Trophoblast cell (in vitro differentiated cells and primary cell): ENCODE data around the gene DNAJB8.

Source experiments
- DNase-seq, 2 donors: peaks; one replicate each; pipeline ENCODE4 v3.0.0-alpha.2; 2016
- H2AFZ ChIP-seq: 2 replicates; pipeline ENCODE4 v1.6.1; 2013; ENCODE audit warnings: low read length, moderate library complexity, mild to moderate bottlenecking; ENCODE audit not compliant: insufficient read depth, poor library complexity
- H2AK5ac ChIP-seq: 2 replicates; pipeline ENCODE4 v1.6.1; 2013; ENCODE audit warnings: mild to moderate bottlenecking, low read length
- H2BK120ac ChIP-seq: 2 replicates; pipeline ENCODE4 v1.6.1; 2013; ENCODE audit warnings: low read length, mild to moderate bottlenecking, moderate library complexity; ENCODE audit not compliant: insufficient read depth, poor library complexity
- H2BK12ac ChIP-seq: 2 replicates; pipeline ENCODE4 v1.6.1; 2013; ENCODE audit warnings: mild to moderate bottlenecking, low read length, moderate library complexity
- H2BK5ac ChIP-seq: 2 replicates; pipeline ENCODE4 v1.6.1; 2013; ENCODE audit warnings: low read length, low read depth, moderate library complexity, mild to moderate bottlenecking; ENCODE audit not compliant: poor library complexity
- H3K14ac ChIP-seq: 2 replicates; pipeline ENCODE4 v1.6.1; 2013; ENCODE audit warnings: mild to moderate bottlenecking, low read length
- H3K18ac ChIP-seq: 2 replicates; pipeline ENCODE4 v1.6.1; 2013; ENCODE audit warnings: mild to moderate bottlenecking, low read length
- H3K23ac ChIP-seq: 2 replicates; pipeline ENCODE4 v1.6.1; 2013; ENCODE audit warnings: low read length
- H3K27ac ChIP-seq: 2 replicates; pipeline ENCODE4 v1.5.1; 2013; ENCODE audit warnings: low read depth, mild to moderate bottlenecking, inconsistent platforms, low read length, moderate library complexity
- H3K27me3 ChIP-seq: 2 replicates; pipeline ENCODE4 v1.6.1; 2013; ENCODE audit warnings: inconsistent platforms, mild to moderate bottlenecking, low read length, moderate library complexity; ENCODE audit not compliant: insufficient read depth
- H3K36me3 ChIP-seq, 2 experiments: 1 replicate in 1 of 2; 2 replicates in 1 of 2; pipeline ENCODE4 v1.6.1; 2013; ENCODE audit warnings: low read length in 2 of 2, mild to moderate bottlenecking in 2 of 2, moderate library complexity in 1 of 2; ENCODE audit not compliant: insufficient read depth in 2 of 2, control insufficient read depth in 1 of 2
- H3K4ac ChIP-seq: 2 replicates; pipeline ENCODE4 v1.6.1; 2013; ENCODE audit warnings: low read depth, mild to moderate bottlenecking, low read length, moderate library complexity
- H3K4me1 ChIP-seq, 2 experiments: 1 replicate in 1 of 2; 2 replicates in 1 of 2; pipeline ENCODE4 v1.6.1; 2013; ENCODE audit warnings: low read length in 2 of 2, mild to moderate bottlenecking in 2 of 2, moderate library complexity in 1 of 2; ENCODE audit not compliant: insufficient read depth in 2 of 2, control insufficient read depth in 1 of 2
- H3K4me2 ChIP-seq: 2 replicates; pipeline ENCODE4 v1.6.1; 2013; ENCODE audit warnings: inconsistent platforms, mild to moderate bottlenecking, low read length, moderate library complexity
- H3K4me3 ChIP-seq: 2 replicates; pipeline ENCODE4 v1.5.1; 2013; ENCODE audit warnings: mild to moderate bottlenecking, low read depth, low read length, inconsistent platforms
- H3K79me1 ChIP-seq: one replicate; pipeline ENCODE4 v1.6.1; 2013; ENCODE audit warnings: low read length
- H3K79me2 ChIP-seq: 2 replicates; pipeline ENCODE4 v1.6.1; 2013; ENCODE audit warnings: low read length, mild to moderate bottlenecking; ENCODE audit not compliant: control insufficient read depth, insufficient read depth, poor library complexity
- H3K9ac ChIP-seq: 2 replicates; pipeline ENCODE4 v1.6.1; 2013; ENCODE audit warnings: mild to moderate bottlenecking, low read length
- H3K9me3 ChIP-seq: 2 replicates; pipeline ENCODE4 v1.6.1; 2013; ENCODE audit warnings: low read depth, mild to moderate bottlenecking, control low read depth, inconsistent platforms, low read length; ENCODE audit not compliant: insufficient read depth
- H4K12ac ChIP-seq: 2 replicates; pipeline ENCODE4 v1.6.1; 2013; ENCODE audit warnings: low read depth, mild to moderate bottlenecking, low read length, moderate library complexity
- H4K8ac ChIP-seq: 2 replicates; pipeline ENCODE4 v1.6.1; 2013; ENCODE audit warnings: low read depth, mild to moderate bottlenecking, low read length, moderate library complexity
- H4K91ac ChIP-seq: one replicate; pipeline ENCODE4 v1.6.1; 2013; ENCODE audit warnings: low read depth, mild to moderate bottlenecking, low read length, moderate library complexity
- WGBS: extraction: QIAGEN DNeasy Blood & Tissue Kit; methylation state at CpG from one replicate; pipeline ENCODE4 v1.1.7; 2013; ENCODE audit warnings: missing lambda C conversion rate; ENCODE audit not compliant: insufficient read length, insufficient coverage; ENCODE audit errors: extremely low coverage; 5-methylcytosine and 5-hydroxymethylcytosine counted together

Gene DNAJB8

GRCh38 chr3:128463354-128463753 is 3.3 kb downstream of the DNAJB8 start:
- peak overlapping the region; percentile 15 for H2AK5ac ChIP-seq
- H3K14ac ChIP-seq, result no peak overlapping the region
- no peak overlapping the region for H3K27ac ChIP-seq
- no peak overlapping the region for H3K4me2 ChIP-seq
- no peak overlapping the region for H3K4me3 ChIP-seq
- H2BK5ac ChIP-seq, result no peak overlapping the region
- H2BK12ac ChIP-seq, result no peak overlapping the region
- WGBS, result no CpG with 5 or more reads among the region's 11 CpGs
- DNase-seq, result no peak
- no peaks in the 10 kb centered on the region for H3K4me1 ChIP-seq
- no peak overlapping the region for H2AFZ ChIP-seq
- peaks cover 3% of the 10 kb centered on the region for H3K9me3 ChIP-seq
- H3K79me1 ChIP-seq, result no peaks in the 10 kb centered on the region
- H3K36me3 ChIP-seq, result no peaks in the 10 kb centered on the region
- no peak overlapping the region for H3K4ac ChIP-seq
- no peak overlapping the region for H4K8ac ChIP-seq
- no peak overlapping the region for H3K23ac ChIP-seq
- H2BK120ac ChIP-seq, result no peak overlapping the region
- no peaks in the 10 kb centered on the region for H3K27me3 ChIP-seq
- no peak overlapping the region for H3K18ac ChIP-seq
- H3K9ac ChIP-seq, result no peak overlapping the region
- no peak overlapping the region for H4K12ac ChIP-seq
- H3K79me2 ChIP-seq, result no peaks in the 10 kb centered on the region
- H4K91ac ChIP-seq, result no peak overlapping the region

GRCh38 chr3:128462931-128463330 is 3.8 kb downstream of the DNAJB8 start:
- no peaks in the 10 kb centered on the region for H3K79me1 ChIP-seq
- WGBS, result no CpG with 5 or more reads among the region's 20 CpGs
- H3K9me3 ChIP-seq, result peaks cover 3% of the 10 kb centered on the region
- H3K9ac ChIP-seq, result no peak overlapping the region
- H3K4me3 ChIP-seq, result no peak overlapping the region
- H2AK5ac ChIP-seq, result peak overlapping the region; percentile 15
- H3K36me3 ChIP-seq, result no peaks in the 10 kb centered on the region
- H2AFZ ChIP-seq, result no peak overlapping the region
- no peak overlapping the region for H3K4me2 ChIP-seq
- no peak overlapping the region for H4K91ac ChIP-seq
- no peaks in the 10 kb centered on the region for H3K79me2 ChIP-seq
- no peak overlapping the region for H3K4ac ChIP-seq
- H3K14ac ChIP-seq, result no peak overlapping the region
- no peaks in the 10 kb centered on the region for H3K27me3 ChIP-seq
- H2BK12ac ChIP-seq, result no peak overlapping the region
- DNase-seq, result no peak
- no peak overlapping the region for H2BK120ac ChIP-seq
- H2BK5ac ChIP-seq, result no peak overlapping the region
- no peak overlapping the region for H4K12ac ChIP-seq
- no peak overlapping the region for H4K8ac ChIP-seq
- H3K27ac ChIP-seq, result no peak overlapping the region
- H3K18ac ChIP-seq, result no peak overlapping the region
- no peaks in the 10 kb centered on the region for H3K4me1 ChIP-seq
- no peak overlapping the region for H3K23ac ChIP-seq

GRCh38 chr3:128462341-128462910 is 4.3 kb downstream of the DNAJB8 start:
- H2BK5ac ChIP-seq, result no peak overlapping the region
- H3K27me3 ChIP-seq, result no peaks in the 10 kb centered on the region
- H3K23ac ChIP-seq, result no peak overlapping the region
- H3K36me3 ChIP-seq, result no peaks in the 10 kb centered on the region
- no peak overlapping the region for H4K91ac ChIP-seq
- no peaks in the 10 kb centered on the region for H3K4me1 ChIP-seq
- no peak overlapping the region for H4K12ac ChIP-seq
- H3K9ac ChIP-seq, result no peak overlapping the region
- H3K4ac ChIP-seq, result no peak overlapping the region
- H3K9me3 ChIP-seq, result peaks cover 2% of the 10 kb centered on the region
- no peak overlapping the region for H3K4me3 ChIP-seq
- H2BK120ac ChIP-seq, result no peak overlapping the region
- WGBS, result no CpG with 5 or more reads among the region's 23 CpGs
- no peak overlapping the region for H2BK12ac ChIP-seq
- no peak overlapping the region for H3K4me2 ChIP-seq
- no peak overlapping the region for H3K18ac ChIP-seq
- no peak overlapping the region for H3K27ac ChIP-seq
- H3K79me2 ChIP-seq, result no peaks in the 10 kb centered on the region
- H3K14ac ChIP-seq, result no peak overlapping the region
- no peaks in the 10 kb centered on the region for H3K79me1 ChIP-seq
- H2AK5ac ChIP-seq, result no peak overlapping the region
- H4K8ac ChIP-seq, result no peak overlapping the region
- H2AFZ ChIP-seq, result no peak overlapping the region
- DNase-seq, result no peak

GRCh38 chr3:128461731-128462130 is 5.0 kb downstream of the DNAJB8 start:
- Histone ChIP-seq H2AFZ (no peak overlapping the region), H3K9me3 (peaks cover 2% of the 10 kb centered on the region), H3K27me3 (no peaks in the 10 kb centered on the region), H2BK120ac (no peak overlapping the region), H2BK12ac (no peak overlapping the region), H4K91ac (no peak overlapping the region), H3K79me2 (no peaks in the 10 kb centered on the region), H3K23ac (no peak overlapping the region), H3K4me3 (no peak overlapping the region), H4K8ac (no peak overlapping the region), H3K4me2 (no peak overlapping the region), H3K4me1 (no peaks in the 10 kb centered on the region), H2AK5ac (peak overlapping the region; percentile 11), H3K36me3 (no peaks in the 10 kb centered on the region), H3K79me1 (peaks cover under 1% of the 10 kb centered on the region), H3K4ac (no peak overlapping the region), H3K18ac (no peak overlapping the region), H4K12ac (no peak overlapping the region), H3K14ac (no peak overlapping the region), H2BK5ac (no peak overlapping the region), H3K9ac (no peak overlapping the region), H3K27ac (no peak overlapping the region)
- DNase-seq, result no peak
- no CpG with 5 or more reads among the region's 12 CpGs for WGBS
